GM21360 (cell line): ENCODE data around the gene AMFR.

ENCODE experiments used
- ATAC-seq: cut with Tn5 transposase; IDR thresholded peaks from one replicate; pipeline ENCODE4 v1.9.1; 2021; ENCODE audit warnings: mild to moderate bottlenecking, moderate library complexity; ENCODE audit not compliant: unreplicated experiment

The AMFR gene

DNA sequence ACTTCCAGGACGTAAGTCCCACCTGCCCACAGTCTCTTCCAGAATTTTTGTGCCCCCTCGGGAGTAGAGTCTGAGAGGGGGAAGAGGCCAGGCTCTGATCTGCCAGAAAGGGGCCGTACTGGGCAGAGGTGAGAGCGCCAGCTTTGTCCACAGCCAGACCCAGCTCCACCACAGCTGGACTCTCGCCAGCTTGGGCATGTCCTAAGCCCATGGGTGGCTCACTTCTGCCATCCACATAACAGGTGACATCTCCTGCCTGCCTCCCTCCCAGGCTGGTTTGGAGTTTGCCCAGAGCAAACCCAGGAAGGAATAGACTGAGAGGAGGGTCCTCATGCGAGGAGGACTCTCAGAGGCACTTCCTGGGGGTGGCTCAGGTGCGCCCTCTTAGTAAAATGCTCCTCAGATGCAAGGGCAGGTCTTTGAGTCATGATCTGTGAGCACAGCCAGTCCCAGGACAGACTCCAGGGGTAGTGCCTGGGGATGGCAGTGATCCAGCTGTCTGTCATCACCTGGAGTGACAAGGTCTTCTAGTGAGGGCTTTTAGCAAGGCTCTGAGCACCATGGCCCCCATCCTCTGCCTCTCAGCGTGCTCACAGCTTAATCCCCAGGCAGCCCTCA, 89.2 kb downstream of the AMFR start:
- ATAC-seq, result no peak

DNA sequence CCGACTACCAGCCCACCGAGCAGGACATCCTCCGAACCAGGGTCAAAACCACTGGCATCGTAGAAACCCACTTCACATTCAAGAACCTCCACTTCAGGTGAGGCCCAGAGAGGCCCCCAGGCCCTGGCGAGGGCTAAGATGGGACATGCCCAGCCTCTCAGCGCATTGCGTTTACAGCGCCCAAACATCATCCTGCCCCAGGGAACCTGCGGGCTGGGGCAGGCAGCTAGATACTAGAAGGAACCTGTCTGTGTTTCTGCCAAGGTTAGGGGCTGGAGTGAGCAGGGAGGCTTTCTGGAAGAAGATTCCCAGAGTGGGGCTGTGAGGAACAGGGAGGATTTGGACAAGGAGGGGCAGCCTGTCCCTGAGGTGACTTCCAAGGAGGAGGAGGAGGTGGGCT, 90.6 kb downstream of the AMFR start:
- no peak for ATAC-seq

DNA sequence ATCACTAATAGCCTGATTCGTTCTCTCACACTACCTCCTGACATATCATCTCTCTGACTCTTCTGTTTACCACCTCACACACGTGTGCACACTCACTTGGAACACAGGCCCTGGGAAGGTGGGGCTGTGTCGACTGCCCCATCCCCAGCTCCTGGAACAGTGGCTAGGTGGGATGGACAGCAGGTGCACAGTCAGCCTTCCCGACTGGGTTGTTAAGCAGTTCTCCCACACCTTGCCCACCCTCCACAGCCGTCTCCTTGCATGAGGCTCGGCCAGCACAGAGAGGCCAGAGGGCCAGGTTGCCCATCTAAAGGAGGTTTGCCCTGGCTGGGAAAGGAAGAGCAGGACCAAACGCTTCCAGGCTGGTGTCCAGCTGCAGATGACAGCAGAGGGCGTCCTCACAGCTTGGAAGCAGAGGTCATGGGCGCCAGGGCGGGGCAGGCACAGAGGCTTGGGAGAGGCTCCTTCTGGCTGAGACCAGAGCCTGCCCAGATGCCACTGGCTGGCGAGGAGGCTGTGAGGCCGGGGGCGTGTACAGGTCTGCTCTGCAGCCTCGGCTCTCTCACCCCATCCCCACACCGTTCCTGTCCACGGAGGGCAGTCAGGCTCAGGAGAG, 92.8 kb downstream of the AMFR start:
- ATAC-seq, result no peak

DNA sequence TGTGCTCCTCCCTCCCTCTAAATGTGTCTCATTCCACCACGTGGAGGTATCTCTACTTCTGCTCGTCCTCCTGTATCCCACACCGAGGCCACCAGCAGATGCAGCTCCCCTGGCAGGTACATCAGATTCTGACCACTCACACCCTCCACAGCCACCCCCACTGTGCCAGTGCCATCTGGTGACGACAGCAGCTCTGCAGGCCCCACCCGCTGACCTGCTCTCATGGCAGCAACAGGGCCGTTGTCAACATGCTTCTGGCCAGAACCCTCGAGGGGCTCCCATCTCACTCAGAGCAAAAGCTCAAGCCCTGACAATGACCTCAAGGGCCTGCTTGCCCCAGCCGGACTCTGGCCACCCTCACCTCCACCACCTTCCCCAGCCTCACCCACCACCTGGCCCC, 93.4 kb downstream of the AMFR start:
- no peak for ATAC-seq

DNA sequence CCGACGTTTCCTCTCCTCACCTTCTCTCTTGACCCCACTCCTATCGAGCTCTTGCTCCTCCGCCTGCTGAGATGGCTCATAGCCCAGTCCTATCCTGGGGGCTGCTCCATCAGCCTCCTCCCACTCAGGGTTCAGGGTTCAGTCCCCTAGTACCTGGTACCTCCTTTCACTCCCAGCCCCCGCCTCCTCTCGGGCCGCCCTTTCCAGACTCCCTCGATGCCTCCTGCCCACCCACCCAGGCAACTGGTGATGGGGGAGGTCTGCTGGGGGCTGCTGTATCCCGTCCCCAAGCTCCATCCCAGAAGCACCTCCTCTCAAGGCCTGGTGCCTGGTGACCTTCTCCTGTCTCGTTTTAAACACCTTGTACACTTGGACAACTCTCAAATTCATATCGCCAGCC, 93.9 kb downstream of the AMFR start:
- no peak for ATAC-seq

DNA sequence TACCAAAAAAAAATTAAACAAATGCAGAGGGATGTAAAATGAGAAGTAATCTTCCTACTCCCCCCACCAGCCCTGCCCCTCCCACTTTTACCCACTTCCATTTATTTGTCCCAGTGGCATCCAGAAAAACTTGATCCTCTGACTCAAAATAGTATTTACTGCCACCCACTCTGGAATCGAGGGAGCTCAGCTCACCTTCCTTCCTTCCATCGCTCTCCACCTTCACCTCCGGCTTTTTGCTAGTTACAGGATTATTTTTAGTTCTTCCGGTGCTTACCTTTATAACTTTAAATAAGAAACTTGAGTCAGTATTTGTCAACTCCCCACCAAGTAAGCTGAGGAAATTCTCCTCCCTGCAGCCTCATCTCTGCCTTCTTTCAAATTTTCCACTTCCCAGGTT, 94.9 kb downstream of the AMFR start:
- no peak for ATAC-seq

DNA sequence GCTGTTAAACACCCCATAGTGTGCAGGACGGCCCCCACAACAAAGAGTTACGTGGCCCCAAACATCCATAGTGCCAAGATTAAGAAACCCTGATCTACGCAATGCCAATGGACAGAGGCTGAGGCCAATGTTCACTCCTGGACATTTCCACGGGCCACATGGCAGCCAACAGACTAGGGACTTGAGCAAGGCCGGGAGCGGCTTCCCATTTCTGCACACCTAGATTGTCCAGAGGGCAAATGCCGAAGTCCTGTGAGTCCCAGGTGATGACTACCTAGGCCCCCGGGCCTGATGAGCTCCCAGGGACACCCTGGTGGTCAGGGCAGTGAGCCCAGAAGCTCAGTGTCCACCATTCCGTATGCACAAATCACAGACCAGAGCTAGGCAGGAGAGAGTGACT, 95.5 kb downstream of the AMFR start:
- ATAC-seq, result no peak

DNA sequence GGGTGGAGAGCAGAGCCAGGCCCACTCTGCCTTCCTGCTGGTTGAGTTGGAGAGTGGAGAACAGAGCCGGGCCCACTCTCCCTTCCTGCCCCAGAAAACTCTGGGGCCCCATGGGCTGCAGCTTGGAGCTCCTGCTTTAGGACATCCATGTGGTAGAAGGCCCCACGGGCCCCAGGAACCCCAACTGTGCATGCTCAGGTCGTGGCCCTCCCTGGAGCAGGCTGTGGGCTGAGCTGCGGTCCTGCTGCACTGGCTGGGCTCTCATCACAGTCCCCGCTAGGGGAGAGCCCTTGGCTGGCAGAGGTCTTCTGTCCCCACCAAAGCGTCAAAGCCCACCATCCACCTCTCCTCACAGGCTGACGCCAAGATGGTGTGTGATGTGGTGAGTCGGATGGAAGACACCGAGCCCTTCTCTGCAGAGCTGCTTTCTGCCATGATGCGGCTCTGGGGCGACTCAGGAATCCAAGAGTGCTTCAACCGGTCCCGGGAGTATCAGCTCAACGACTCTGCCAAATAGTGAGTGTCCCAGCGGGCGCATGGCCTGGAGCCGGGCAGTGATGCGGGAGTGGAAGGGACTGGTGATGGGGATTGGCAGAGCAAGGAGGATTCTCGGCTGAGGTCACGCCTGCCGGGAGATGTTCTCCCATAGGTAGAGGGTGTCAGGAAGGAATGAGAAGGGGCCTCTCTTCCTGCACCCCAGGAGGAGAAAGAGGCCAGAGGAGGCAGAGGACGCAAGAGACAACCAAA, 96.9 kb downstream of the AMFR start:
- no peak for ATAC-seq

DNA sequence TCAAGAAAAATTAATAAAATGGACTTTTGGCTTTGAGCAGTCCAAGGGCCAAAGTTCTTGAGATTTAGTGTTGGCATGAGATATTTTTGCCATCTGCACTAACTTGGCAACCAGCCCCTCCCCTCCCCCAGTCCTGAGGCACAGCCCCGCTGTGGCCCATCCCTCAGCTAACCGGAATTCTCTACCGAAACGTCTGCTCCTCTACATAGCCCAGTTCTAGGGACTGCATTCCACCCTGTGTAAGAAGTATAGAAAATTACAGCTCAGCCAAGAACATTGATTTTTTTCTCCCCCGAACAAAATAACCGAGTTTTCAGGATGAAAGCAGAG, 97.5 kb downstream of the AMFR start:
- no peak for ATAC-seq

DNA sequence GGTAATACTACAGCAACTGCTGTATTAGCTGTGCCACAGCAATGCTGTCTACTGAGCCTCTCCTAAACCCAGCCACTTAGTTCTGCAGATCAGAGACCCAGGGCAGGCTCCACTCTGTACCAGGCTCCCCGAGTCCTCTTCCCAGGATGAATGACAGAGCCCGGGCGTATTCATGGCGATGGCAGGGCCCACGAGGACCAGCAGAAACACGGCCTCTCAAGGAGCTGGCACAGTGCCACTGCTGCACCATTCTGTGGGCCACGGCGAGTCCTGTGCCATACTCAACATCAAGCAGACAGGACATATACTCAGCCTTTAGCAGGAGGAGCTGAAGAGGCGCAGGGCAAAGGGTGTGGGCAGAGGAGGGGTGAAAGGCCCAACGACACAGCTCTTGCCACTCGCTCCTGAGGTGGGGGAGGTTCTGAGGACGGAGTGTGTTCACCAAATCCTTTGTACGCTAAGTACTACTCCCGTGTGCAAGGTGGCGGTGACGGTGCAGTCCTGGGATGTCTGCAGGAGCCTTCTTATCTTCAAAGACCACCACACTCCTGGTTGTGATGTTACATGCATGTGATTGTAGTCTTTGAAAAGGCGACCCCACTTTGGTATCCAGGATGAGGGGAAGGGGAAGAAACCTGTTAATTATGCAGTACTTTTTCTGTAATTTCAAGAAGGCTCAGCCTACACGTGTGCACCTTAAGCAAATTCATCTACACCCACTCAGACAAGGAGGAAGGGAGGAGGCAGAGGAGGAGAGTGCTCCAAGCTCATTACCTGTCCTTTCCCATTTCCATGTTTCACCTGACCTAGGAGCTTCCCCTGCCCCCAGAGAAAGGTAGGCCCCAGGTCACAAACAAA, 98.0 kb downstream of the AMFR start:
- ATAC-seq, result no peak

DNA sequence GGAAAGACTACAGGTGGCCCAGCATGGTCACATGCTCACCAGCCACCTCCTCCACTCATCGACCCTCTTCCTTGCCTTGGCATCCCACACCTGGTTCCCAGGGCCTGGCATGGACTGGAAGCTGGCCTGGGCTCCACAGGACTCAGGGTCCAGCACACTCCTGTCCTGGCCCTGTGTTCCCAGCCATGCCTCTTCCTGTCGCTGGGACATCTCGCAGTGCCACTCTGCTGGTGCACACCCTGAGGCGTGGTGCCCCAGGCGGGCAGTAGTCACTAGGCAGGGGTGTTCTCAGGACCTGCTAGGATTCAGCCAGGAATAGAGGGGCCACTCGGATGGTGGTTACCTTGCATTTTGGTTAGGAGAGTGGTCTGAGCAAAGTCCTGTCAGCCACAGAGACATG, 99.4 kb downstream of the AMFR start:
- no peak for ATAC-seq

DNA sequence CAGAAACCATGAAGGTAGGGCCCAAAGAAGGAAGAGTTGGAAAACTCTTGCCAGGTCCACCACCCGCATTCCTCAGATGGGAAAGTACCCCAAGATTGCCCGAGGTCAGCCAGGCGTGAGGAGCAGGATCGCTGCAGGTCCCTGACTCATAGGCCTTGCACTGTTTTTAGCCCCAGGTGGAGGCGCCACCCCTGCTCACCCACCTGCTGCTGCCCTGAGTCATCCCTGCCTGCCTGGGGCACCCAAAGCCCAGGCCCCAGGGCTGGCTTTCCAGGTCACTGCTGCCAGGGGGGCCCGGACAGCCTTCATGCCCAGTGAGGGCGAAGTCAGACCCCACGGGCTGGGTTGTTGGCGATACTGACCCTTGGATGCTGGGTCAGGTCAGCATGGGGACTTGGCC, 100.9 kb downstream of the AMFR start:
- ATAC-seq, result no peak

DNA sequence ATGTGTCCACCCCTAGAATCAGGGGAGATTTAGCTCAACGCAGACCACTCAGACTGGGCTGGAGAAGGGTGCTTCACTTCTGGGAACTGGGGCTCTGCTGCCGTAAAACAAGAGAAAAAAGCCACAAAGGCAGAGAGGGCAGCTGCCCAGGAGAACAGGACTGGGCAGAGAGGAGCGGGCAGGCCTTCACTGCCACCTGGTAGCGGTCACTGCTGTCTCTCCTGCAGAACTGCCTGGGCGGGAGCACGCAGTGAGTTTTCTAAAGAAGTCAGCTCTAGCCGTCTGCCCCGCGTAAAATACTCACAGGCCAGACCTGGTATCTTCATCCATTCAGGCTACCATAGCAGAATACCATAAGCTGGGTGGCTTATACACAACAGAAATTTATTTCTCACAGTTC, 103.8 kb downstream of the AMFR start:
- no peak for ATAC-seq

DNA sequence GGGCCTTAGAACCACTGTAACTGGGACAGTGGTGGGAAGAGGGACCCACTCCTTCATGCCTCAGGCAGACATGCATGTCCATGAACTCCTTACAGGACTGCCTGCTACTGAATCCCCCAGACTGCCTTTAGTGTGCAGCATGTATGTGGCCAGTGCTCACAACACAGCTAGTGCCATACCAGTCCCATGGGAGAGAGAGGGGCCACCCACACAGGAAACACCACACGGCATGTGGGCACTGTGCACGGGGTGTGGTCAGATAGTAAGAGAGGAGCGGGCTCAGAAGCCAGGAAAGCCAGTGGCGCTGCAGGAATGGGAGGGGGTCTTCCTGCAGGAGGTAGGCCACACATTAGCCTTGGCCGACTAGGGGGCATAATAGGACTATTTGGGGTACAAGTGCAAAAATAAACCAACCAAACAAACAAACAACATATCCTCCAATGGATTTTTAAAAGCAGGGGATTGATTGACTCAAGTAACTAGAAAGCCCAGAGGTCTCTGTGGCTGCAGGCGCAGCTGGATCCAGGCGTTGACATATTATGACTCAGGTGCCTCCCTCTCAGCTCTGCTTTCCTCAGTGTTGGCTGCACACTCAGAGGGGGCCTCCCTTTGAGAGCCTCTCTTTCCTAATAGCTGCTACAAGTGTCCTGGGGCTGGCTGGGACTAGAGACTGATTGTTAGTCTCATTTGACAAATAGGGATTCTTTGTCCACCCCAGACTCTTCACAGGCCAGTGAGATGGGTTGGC, 104.4 kb downstream of the AMFR start:
- no peak for ATAC-seq

DNA sequence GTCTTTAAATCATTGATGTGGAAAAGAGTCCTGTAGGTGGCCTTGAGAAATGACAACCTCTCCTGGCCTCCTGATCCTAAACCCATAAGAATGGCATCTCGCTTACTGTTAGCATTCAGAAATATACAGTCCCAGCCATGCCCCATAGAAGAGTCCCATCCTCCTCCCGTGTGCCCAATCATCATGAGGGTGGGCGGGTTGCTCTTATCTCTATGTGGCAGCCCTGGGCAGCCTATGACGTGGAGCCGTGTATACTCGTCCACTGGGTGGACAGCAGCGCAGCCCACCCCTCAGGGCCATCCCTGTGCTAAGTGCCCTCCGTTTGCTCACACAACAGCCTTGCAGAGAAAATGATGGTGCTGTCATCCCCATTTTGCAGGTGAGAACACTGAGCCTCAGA, 105.3 kb downstream of the AMFR start:
- no peak for ATAC-seq

DNA sequence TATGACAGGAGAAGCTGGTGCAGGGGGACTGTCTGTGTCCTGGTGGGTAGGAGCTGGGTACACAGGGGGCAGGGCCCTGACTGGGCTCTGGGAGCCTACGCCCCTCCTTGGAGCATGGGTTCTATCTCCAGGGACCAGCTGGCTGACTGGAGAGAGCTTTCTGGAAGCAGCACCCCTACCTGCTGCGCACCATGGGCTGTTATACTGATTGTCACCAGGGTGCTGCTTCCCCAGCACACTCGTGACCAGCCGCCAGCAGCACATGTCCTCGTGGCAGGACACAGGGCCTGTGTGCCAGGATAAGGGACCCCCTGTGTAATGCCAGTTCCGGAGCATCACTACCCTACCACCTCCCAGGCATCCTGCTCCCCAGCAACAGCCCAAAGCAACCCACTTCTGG, 106.0 kb downstream of the AMFR start:
- ATAC-seq, result no peak

DNA sequence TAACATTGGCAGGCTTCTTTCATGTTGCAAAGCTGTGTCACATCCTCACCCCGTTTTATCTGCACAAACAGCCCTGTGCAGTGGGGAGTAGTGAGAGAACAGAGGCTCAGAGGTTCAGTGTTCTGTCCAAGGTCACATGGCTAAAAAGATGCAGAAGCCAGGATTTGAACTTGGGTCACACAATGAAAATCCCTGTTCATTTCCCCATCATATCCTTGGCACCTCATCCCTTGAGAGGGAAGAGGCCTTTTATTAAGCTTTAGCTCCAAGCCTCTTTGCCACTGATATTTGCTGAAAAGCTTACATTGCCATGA, 106.6 kb downstream of the AMFR start:
- no peak for ATAC-seq

DNA sequence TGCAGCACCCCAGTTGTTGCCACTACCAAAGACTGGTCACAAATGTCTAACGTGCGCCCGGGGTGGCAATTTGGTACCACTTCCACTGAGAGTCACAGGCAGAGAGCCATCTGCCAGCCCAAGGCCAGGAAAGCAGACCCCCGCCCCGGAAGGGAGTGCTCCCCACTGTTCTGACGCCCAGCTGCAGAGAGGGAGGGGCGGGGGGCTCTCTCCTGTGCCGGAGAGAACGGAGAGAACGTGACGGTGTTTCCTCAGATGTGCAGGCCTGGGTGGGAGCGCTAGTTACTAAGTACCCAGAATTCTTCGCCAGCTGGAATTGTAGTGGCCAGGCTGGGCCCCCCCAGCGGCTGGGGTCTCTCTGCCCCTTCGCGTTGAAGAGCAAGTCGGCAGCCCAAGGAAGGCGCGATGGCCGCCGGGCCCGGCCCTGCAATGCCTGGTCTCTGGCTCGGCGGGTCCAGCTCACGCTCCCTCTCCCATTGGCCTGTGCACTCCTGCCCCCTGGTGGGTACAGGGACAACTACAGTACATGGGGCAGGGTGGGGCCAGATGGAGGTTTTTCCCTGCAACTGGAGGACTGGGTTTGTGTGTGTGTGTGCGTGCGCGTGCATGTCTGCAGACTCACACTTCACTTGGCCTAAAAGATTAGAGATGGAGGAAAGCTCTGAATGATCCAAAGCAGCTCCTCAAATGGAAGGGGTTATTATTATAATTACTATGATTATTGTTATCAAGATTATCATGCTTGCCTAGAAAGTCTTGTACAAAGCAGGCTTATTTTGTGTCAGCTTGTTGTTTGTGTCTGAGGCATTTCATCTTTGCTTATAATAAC, 107.1 kb downstream of the AMFR start:
- peak; percentile 83 for ATAC-seq

DNA sequence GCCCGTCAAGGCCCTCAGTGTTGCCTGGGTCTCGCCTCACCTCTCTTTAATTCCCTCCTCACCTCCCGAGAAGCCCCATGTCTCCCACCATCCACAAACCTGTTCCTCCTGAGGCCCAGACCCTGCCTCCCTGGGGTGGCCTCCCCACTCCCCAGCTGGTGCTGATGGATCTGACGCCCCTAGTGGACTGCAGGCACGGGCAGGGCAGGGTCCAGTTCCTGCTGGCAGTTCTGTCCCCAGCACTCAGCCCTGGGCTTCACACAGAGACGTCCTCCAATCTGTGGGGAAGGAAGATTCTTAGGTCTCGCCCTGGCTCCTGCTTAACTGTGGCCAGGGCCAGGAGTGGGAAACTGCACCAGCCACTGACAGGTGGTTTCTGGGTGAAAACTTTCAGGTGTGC, 108.8 kb downstream of the AMFR start:
- ATAC-seq, result no peak

DNA sequence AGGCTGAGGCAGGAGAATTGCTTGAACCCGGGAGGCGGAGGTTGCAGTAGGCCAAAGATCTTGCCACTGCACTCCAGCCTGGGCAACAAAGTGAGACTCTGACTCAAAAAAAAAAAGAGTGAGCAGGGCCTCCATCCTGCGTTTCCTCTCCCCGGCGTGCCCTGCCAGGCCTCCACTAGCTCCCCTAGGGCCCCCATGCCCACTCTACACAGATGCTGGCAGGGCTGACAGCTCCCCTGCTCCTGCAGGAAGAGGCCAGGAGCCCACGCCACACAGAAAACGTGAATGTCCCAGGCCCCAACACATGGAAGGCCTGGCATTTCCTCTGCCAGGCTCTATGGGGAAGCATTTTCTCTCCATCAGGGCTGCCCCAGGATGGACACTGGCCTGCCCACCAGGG, 109.4 kb downstream of the AMFR start:
- no peak for ATAC-seq
